ENCODE measurements around the gene CIB4. TPM values are rescaled to one million over a fixed set of nuclear protein-coding genes. Genes with fewer than 3 reads are reported as not detected.

CIB4 gene
- total RNA-seq, 1 donor from 2014 or later = not detected

DNA sequence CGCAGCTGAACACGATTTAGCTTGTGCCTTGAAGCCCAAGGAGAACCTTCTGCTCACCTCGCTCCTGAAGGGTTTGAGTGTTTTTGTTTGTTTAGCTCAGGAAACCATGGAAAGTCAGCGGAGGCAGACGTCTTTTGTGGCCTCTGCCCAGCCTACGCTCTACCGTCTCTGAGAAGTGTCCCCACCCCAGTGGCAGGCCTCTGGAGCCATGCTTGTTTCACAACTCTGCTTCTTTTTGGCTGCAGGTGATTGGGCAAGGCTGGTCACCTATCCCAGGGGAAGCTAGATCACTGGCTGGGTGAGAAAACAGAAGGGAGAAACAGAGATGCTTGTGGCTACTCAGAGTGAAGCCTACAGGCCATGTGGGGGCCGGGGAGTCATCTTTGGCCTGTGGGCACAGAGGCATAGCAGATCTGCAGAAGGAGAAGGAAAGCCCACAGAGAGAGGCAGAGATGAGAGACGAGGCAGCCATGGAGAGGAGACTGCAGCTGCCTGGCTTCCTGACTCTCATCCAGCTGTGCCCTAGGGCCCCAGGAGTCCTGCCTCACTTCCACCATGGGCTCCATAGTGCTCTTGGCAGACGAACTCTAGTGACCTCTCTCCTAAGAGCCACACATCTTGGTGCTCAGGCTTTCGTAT is 50.1 kb downstream of the CIB4 start:
- H3K27me3 Mint-ChIP-seq = peaks cover 28% of the 10 kb centered on the region

DNA sequence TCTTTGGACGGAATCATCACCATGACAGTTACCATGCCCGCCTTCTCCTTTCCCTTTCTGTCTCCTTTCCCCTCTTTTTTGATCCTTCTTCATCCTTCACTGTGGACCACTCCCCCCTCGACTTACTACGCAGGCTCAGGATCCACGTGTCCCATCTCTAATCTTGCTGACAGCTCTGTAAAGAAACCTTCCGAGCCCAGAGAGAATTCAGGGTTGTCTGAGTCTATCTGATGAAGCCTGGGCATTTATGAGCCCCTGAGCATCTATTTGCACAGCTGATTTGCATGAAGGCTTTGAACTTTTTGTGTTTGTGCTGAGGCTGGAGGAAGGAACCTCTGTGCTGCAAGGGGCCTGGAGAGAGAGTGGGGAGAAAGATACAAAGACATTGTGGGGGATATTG is 50.7 kb downstream of the CIB4 start:
- Mint-ChIP-seq H3K36me3 (ENCODE audit: low read depth) (no peaks in the 10 kb centered on the region), H3K27ac (no peak overlapping the region), H3K4me3 (no peak overlapping the region), H3K4me1 (no peaks in the 10 kb centered on the region), H3K27me3 (peaks cover 31% of the 10 kb centered on the region), H3K9me3 (no peaks in the 10 kb centered on the region)
- ATAC-seq (ENCODE audit: low read depth) (no peak), DNase-seq (no peak)
- TF ChIP-seq, protein P1, sequence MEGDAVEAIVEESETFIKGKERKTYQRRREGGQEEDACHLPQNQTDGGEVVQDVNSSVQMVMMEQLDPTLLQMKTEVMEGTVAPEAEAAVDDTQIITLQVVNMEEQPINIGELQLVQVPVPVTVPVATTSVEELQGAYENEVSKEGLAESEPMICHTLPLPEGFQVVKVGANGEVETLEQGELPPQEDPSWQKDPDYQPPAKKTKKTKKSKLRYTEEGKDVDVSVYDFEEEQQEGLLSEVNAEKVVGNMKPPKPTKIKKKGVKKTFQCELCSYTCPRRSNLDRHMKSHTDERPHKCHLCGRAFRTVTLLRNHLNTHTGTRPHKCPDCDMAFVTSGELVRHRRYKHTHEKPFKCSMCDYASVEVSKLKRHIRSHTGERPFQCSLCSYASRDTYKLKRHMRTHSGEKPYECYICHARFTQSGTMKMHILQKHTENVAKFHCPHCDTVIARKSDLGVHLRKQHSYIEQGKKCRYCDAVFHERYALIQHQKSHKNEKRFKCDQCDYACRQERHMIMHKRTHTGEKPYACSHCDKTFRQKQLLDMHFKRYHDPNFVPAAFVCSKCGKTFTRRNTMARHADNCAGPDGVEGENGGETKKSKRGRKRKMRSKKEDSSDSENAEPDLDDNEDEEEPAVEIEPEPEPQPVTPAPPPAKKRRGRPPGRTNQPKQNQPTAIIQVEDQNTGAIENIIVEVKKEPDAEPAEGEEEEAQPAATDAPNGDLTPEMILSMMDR (IDR thresholded peaks at IDR 0.05) = no peak
- CTCF ChIA-PET = no interaction called here
- intact Hi-C loops (cut with micrococcal nuclease) = no loop called here
- POLR2A ChIA-PET = interaction anchor here (0.7 kb wide), 1 partner anchor 15 kb away, joined by 3 read pairs; no protein-coding TSS in a partner anchor

More for the DNA sequence above, 50.1 kb downstream of the CIB4 start:
- no peak overlapping the region for H3K27ac Mint-ChIP-seq
- no peaks in the 10 kb centered on the region for H3K36me3 Mint-ChIP-seq (ENCODE audit: low read depth)
- DNase-seq (no peak), ATAC-seq (ENCODE audit: low read depth) (no peak)
- no peaks in the 10 kb centered on the region for H3K4me1 Mint-ChIP-seq
- ChIA-PET POLR2A (interaction anchor here (0.7 kb wide), 1 partner anchor 14 kb away, joined by 3 read pairs; no protein-coding TSS in a partner anchor), CTCF (interaction anchor here (1.1 kb wide), 1 partner anchor 419 kb away, joined by 3 read pairs; no protein-coding TSS in a partner anchor)
- no peak overlapping the region for H3K4me3 Mint-ChIP-seq
- intact Hi-C loops (cut with micrococcal nuclease) = no loop called here
- TF ChIP-seq, protein P1 (IDR thresholded peaks at IDR 0.05) = no peak
- H3K9me3 Mint-ChIP-seq = no peaks in the 10 kb centered on the region

DNA sequence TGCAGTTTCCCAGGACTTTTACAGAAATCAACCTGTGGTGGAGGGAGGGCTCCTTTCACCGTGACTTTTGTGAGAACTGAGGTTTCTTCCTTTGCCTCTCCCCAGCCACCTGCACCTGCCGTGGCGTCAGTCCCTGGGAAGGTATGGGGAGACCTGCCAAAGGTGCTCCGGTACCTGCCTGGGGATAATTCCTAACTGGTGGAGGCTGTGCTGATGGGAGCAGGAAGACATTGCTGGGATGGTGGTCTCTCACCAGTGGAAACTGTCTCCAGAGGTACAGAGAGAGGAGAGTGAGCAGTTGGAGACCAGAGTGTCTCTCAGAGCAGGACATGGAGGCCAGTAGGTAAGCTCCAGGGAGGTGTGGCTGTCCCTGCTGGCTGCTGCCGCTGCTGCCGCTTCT is 52.6 kb downstream of the CIB4 start:
- no peak overlapping the region for H3K27ac Mint-ChIP-seq
- H3K4me3 Mint-ChIP-seq = no peak overlapping the region
- TF ChIP-seq, protein P1 (IDR thresholded peaks at IDR 0.05) = no peak
- no peaks in the 10 kb centered on the region for H3K9me3 Mint-ChIP-seq
- no peaks in the 10 kb centered on the region for H3K4me1 Mint-ChIP-seq
- ATAC-seq (ENCODE audit: low read depth) = no peak
- no peak for DNase-seq
- CTCF ChIA-PET = no interaction called here
- H3K27me3 Mint-ChIP-seq = peaks cover 24% of the 10 kb centered on the region
- intact Hi-C loops (cut with micrococcal nuclease) = no loop called here
- H3K36me3 Mint-ChIP-seq (ENCODE audit: low read depth) = no peaks in the 10 kb centered on the region
- POLR2A ChIA-PET = no interaction called here

DNA sequence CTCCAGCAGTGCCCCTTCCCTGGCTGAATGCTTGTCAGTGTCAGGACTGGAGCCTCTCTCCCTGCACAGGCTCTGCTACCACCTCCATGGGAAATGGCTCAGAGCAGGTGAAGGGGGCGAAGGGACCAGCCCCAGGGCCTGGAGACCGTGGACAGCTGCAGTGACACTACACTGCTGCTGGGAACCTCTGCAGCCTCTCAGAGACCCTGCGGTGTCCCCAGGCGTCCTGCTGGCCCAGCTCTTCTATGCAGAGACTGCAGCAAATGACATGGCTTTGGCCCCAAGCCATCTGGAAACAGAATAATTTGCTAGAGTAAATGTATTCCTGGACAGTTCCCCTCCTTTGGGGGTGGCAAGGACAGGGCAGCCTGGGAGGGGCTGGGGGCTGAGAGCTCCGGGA is 53.2 kb downstream of the CIB4 start:
- Mint-ChIP-seq H3K4me1 (no peaks in the 10 kb centered on the region), H3K9me3 (no peaks in the 10 kb centered on the region), H3K27me3 (peaks cover 26% of the 10 kb centered on the region), H3K27ac (no peak overlapping the region), H3K36me3 (ENCODE audit: low read depth) (no peaks in the 10 kb centered on the region), H3K4me3 (no peak overlapping the region)
- POLR2A ChIA-PET = no interaction called here
- TF ChIP-seq, protein P1 (IDR thresholded peaks at IDR 0.05) = no peak
- DNase-seq (no peak), ATAC-seq (ENCODE audit: low read depth) (no peak)
- intact Hi-C loops (cut with micrococcal nuclease) = no loop called here
- CTCF ChIA-PET = no interaction called here

DNA sequence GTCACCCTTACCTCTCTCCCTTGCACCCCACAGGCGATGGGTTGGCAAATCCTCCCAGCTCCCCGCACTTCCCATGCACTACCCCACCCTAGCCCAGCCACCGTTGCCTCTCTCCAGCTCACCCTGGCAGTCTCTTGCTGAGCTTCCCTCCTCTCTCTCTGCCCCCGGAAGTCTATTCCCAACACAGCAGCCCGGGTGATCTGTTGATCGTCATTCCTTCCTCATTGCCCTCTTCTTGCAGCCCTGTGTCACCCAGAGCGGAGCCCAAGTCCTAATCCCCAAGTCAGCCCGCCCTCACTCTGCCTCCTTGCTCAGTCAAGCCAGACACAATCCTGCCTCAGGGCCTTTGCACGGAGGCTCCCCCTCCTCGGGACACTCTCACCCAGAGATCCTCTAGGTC is 55.2 kb downstream of the CIB4 start:
- Mint-ChIP-seq H3K4me1 (no peaks in the 10 kb centered on the region), H3K27me3 (peaks cover 30% of the 10 kb centered on the region)

More for the DNA sequence above, 55.2 kb downstream of the CIB4 start:
- H3K9me3 Mint-ChIP-seq = no peaks in the 10 kb centered on the region
- H3K27ac Mint-ChIP-seq = no peak overlapping the region
- intact Hi-C loops (cut with micrococcal nuclease) = no loop called here
- no peaks in the 10 kb centered on the region for H3K36me3 Mint-ChIP-seq (ENCODE audit: low read depth)
- CTCF ChIA-PET = no interaction called here
- no peak overlapping the region for H3K4me3 Mint-ChIP-seq
- ATAC-seq (ENCODE audit: low read depth) = no peak
- TF ChIP-seq, protein P1 (IDR thresholded peaks at IDR 0.05) = no peak
- DNase-seq = no peak
- POLR2A ChIA-PET = no interaction called here

All from activated B cell treated with CpG ODN at 0.5 μM for 24 hours (primary cell).